H4 (cell line): ENCODE results near the gene PDCD1. TPM values are rescaled to one million over a fixed set of nuclear protein-coding genes. Genes with fewer than 3 reads are reported as not detected.
"Not testable (repeated sequence)": the region's sequence is repeated elsewhere in the genome, so short reads cannot be mapped to it uniquely, and the experiment has no call there.

ENCODE experiments used
- DNase-seq: peaks from one replicate; pipeline ENCODE4 v3.0.0-alpha.2; 2015; ENCODE audit warnings: low spot score
- total RNA-seq: library from RNA; depleted of rRNA; stranded (reverse); fragments of >200 nt; shearing (Covaris generic); gene quantifications from 2 replicates; pipeline ENCODE4 v1.2.3, GENCODE V29; 2014; rRNA removed

Gene PDCD1
- total RNA-seq, 1 experiment from 2014 or later: not detected

DNA sequence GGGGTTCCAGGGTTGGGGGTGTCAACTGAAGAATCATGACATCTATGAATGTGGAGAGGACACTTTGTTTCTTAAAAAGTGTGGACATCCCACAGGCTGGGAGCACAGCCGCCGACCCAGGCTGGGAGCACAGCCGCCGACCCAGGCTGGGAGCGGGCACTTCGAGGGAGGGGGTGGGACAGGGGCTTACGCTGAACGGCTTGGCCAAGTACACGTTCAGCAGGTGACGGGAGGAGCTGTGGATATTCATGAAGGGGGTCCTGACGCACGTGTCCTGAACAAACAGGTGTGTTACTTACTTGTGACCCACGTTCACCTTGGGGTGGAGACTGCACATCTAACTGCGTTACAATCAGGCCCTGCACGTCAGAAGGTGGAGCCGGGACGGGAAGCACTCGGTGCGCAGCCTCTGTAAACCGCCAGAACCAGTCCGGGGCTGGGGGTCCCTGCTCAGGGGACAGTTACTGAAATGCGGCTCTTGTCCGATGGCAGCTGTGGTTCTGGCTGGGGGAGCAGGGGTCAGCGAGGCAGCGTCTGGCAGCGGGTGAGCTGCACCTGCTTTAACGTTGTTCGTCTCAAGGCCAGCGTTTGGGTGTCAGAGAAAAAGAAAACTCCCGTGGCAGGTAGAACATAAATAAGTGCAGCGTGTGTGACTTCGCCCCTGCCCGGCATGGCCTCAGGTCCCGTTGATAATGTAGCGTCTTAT, 58.3 kb downstream of the PDCD1 start:
- not testable (repeated sequence) for DNase-seq

Other genes starting within 250 kb of the PDCD1 start
- 30.1 and 39.9 TPM in 2 replicates for gene THAP4, start 221.7 kb downstream of the PDCD1 start, total RNA-seq
- gene ATG4B, start 221.2 kb downstream of the PDCD1 start, total RNA-seq: 65.7 and 72.8 TPM in 2 replicates
- gene DTYMK, start 172.1 kb downstream of the PDCD1 start, total RNA-seq: 87.5 and 96.1 TPM in 2 replicates
- gene ING5, start 156.9 kb downstream of the PDCD1 start, total RNA-seq: 9.1 and 21.8 TPM in 2 replicates
- 7.2 and 10.4 TPM in 2 replicates for gene D2HGDH, start 124.3 kb downstream of the PDCD1 start, total RNA-seq
- not detected in 2 replicates for gene GAL3ST2, start 82.1 kb downstream of the PDCD1 start, total RNA-seq
- not detected in 2 replicates for gene NEU4, start 49.7 kb downstream of the PDCD1 start, total RNA-seq
- not detected in 2 replicates for gene RTP5, start 10.8 kb upstream of the PDCD1 start, total RNA-seq